PC-3 (cell line): Measurements from ENCODE around the gene PER2. TPM values are rescaled to one million over a fixed set of nuclear protein-coding genes. Genes with fewer than 3 reads are reported as not detected.
"Not testable (repeated sequence)": the region's sequence is repeated elsewhere in the genome, so short reads cannot be mapped to it uniquely, and the experiment has no call there.

Source experiments
- ATAC-seq: fragments of 200-7000 bp; cut with Tn5 transposase; 2 replicates; pipeline ENCODE4 v1.9.1; 2020; ENCODE audit warnings: mild to moderate bottlenecking, moderate library complexity
- BruUV-seq: library from RNA; stranded (reverse); fragments of 400-500 nt; replicated peaks from 2 replicates; lab custom pipeline; 2021; lab: Mats Ljungman, UMichigan
- CTCF ChIA-PET: fragments of 300-600 bp; sonication (Branson Sonifier 250); formaldehyde crosslinking; loops from one replicate; lab custom pipeline; 2022; ENCODE audit warnings: antibody characterized with exemption; lab: Charles Lee
- POLR2A ChIA-PET: fragments of 300-600 bp; sonication (Branson Sonifier 250); formaldehyde crosslinking; loops from one replicate; lab custom pipeline; 2022; ENCODE audit warnings: antibody characterized with exemption; ENCODE audit not compliant: unreplicated experiment; lab: Charles Lee
- DNase-seq: peaks from one replicate; pipeline ENCODE4 v3.0.0-alpha.2; 2015
- H2AFZ ChIP-seq: fragments of 300-600 bp; sonication (generic); 2 replicates; pipeline ENCODE4 v1.6.0; 2016; ENCODE audit warnings: antibody characterized with exemption, low read length
- H3F3A ChIP-seq: fragments of 300-600 bp; sonication (generic); one replicate; pipeline ENCODE4 v1.6.0; 2017; ENCODE audit warnings: antibody characterized with exemption, low read length, control low read depth, mild to moderate bottlenecking; ENCODE audit not compliant: unreplicated experiment
- H3K27ac ChIP-seq: fragments of 300-600 bp; sonication (generic); 2 replicates; pipeline ENCODE4 v1.5.1; 2016; ENCODE audit warnings: mild to moderate bottlenecking, low read length
- H3K27me3 ChIP-seq: fragments of 300-600 bp; sonication (generic); 2 replicates; pipeline ENCODE4 v1.6.1; 2016; ENCODE audit warnings: low read length, mixed read lengths
- H3K36me3 ChIP-seq: fragments of 300-600 bp; sonication (generic); 2 replicates; pipeline ENCODE4 v1.6.1; 2016; ENCODE audit warnings: low read depth, mixed run types, low read length, mixed read lengths
- H3K4me1 ChIP-seq: fragments of 300-600 bp; sonication (generic); 2 replicates; pipeline ENCODE4 v1.5.1; 2016; ENCODE audit warnings: low read length; ENCODE audit not compliant: insufficient read depth
- H3K4me2 ChIP-seq: fragments of 300-600 bp; sonication (generic); 2 replicates; pipeline ENCODE4 v1.6.0; 2016; ENCODE audit warnings: low read length
- H3K4me3 ChIP-seq: fragments of 300-600 bp; sonication (generic); 2 replicates; pipeline ENCODE4 v1.5.1; 2016; ENCODE audit warnings: mild to moderate bottlenecking, low read length, mixed read lengths
- H3K79me2 ChIP-seq: fragments of 300-600 bp; sonication (generic); 2 replicates; pipeline ENCODE4 v1.6.1; 2017; ENCODE audit warnings: low read length, mixed read lengths
- H3K9ac ChIP-seq: fragments of 300-600 bp; sonication (generic); 2 replicates; pipeline ENCODE4 v1.6.0; 2016; ENCODE audit warnings: mild to moderate bottlenecking, low read length
- H3K9me2 ChIP-seq: fragments of 300-600 bp; sonication (generic); replicated peaks from 2 replicates; pipeline ENCODE4 v1.6.1; 2016; ENCODE audit warnings: mixed run types, low read length, mixed read lengths
- H3K9me3 ChIP-seq: fragments of 300-600 bp; sonication (generic); 2 replicates; pipeline ENCODE4 v1.6.1; 2016; ENCODE audit warnings: low read length, mixed read lengths
- H4K20me1 ChIP-seq: fragments of 300-600 bp; sonication (generic); 2 replicates; pipeline ENCODE4 v1.6.1; 2016; ENCODE audit warnings: low read length, mixed read lengths
- EZH2 ChIP-seq: fragments of 300-600 bp; sonication (generic); IDR thresholded peaks from one replicate; pipeline ENCODE4 v1.6.1; 2017; ENCODE audit warnings: antibody characterized with exemption, mild to moderate bottlenecking, low read length; ENCODE audit not compliant: unreplicated experiment
- EZH2phosphoT487 ChIP-seq: fragments of 300-600 bp; sonication (generic); IDR thresholded peaks from 2 replicates; pipeline ENCODE4 v1.6.1; 2018; ENCODE audit warnings: mild to moderate bottlenecking, antibody characterized with exemption, low read length, borderline replicate concordance
- intact Hi-C: fragments of 100-400 bp; cut with micrococcal nuclease; formaldehyde crosslinking; loops from 2 replicates; pipeline ENCODE4 v1.9.0; 2023
- total RNA-seq: library from RNA; depleted of rRNA; stranded (reverse); fragments of >200 nt; gene quantifications from 2 replicates; pipeline ENCODE4 v1.2.3, GENCODE V29; 2014
- TF ChIP-seq, protein P1 (sequence below): fragments of 300-600 bp; sonication (generic); conservative IDR thresholded peaks from 2 replicates; pipeline ENCODE4 v1.5.1; 2017; ENCODE audit warnings: antibody characterized with exemption, low read depth, mild to moderate bottlenecking, low read length

Gene PER2
- total RNA-seq, 1 experiment from 2014 or later: 8.6 TPM

DNA sequence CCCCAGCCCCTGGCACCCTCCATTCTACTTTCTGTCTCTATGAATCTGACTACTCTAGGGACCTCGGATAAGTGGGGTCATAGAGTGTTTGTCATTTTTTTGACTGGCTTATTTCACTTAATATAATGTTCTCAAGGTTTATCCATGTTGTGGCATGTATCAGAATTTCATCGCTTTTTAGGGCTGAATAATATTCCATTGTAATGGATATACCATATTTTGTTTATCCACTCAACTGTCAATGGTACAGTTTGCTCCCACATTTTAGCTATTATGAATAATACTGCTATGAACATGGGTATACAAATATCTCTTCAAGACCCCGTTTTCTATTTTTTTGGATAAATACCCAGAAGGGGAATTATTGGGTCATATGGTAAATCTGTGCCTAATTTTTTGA is 39.3 kb upstream of the PER2 start:
- Histone ChIP-seq H3K4me3 (no peak overlapping the region), H3K4me1 (no peaks in the 10 kb centered on the region), H3K9me3 (no peaks in the 10 kb centered on the region), H4K20me1 (no peaks in the 10 kb centered on the region), H3K27ac (no peak overlapping the region), H3K9me2 (no peaks in the 10 kb centered on the region), H3K9ac (no peak overlapping the region), H3K36me3 (peaks cover 4% of the 10 kb centered on the region; the same call in 1 of the 2 replicates), H3K4me2 (no peak overlapping the region), H3K27me3 (no peaks in the 10 kb centered on the region), H2AFZ (no peak overlapping the region), H3K79me2 (peaks cover 11% of the 10 kb centered on the region; the same call in 1 of the 2 replicates), H3F3A (no peaks in the 10 kb centered on the region)
- BruUV-seq: no TSS peak
- no peak for DNase-seq
- TF ChIP-seq, protein P1, sequence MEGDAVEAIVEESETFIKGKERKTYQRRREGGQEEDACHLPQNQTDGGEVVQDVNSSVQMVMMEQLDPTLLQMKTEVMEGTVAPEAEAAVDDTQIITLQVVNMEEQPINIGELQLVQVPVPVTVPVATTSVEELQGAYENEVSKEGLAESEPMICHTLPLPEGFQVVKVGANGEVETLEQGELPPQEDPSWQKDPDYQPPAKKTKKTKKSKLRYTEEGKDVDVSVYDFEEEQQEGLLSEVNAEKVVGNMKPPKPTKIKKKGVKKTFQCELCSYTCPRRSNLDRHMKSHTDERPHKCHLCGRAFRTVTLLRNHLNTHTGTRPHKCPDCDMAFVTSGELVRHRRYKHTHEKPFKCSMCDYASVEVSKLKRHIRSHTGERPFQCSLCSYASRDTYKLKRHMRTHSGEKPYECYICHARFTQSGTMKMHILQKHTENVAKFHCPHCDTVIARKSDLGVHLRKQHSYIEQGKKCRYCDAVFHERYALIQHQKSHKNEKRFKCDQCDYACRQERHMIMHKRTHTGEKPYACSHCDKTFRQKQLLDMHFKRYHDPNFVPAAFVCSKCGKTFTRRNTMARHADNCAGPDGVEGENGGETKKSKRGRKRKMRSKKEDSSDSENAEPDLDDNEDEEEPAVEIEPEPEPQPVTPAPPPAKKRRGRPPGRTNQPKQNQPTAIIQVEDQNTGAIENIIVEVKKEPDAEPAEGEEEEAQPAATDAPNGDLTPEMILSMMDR: no peak
- TF ChIP-seq EZH2 (no peak), EZH2phosphoT487 (no peak)
- ChIA-PET CTCF (no interaction called here), POLR2A (no interaction called here)
- no peak for ATAC-seq
- intact Hi-C loops: no loop called here

DNA sequence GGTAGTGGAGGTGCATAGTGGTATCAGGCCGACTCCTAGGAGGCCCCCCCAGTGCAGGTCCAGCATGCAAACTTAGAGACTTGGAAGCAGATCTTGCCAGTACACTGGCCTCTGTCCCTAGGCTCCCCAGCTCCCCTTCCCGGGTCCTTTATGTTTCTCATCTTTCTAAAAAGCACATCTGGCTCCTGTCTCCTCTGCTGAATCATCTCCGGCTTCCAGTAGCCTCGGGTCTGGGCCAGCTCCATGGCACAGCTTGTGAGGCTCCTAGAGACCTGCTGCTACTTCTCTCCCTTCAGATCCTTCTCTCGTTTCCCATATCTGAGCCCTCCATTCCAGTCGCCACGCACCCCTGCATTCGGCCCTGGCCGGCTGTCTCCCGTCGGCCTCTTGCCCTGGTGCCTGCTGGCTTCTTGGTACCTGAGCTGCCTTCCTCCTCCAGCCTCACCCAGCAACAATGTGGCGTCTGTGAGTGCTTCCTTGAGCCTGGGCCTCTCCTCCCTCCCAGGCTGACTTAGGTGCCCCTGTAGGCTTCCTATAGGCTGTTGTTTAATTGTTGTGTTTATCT is 38.5 kb upstream of the PER2 start:
- Histone ChIP-seq H3K9me3 (no peaks in the 10 kb centered on the region), H3K36me3 (peaks cover 4% of the 10 kb centered on the region; the same call in 1 of the 2 replicates), H2AFZ (no peak overlapping the region), H3F3A (no peaks in the 10 kb centered on the region), H3K27ac (no peak overlapping the region), H4K20me1 (no peaks in the 10 kb centered on the region; the same call in 1 of the 2 replicates), H3K9me2 (no peaks in the 10 kb centered on the region), H3K4me3 (no peak overlapping the region), H3K4me2 (no peak overlapping the region), H3K79me2 (peaks cover 19% of the 10 kb centered on the region), H3K27me3 (no peaks in the 10 kb centered on the region), H3K4me1 (0 out of 2 replicates have a peak, but pooled peaks cover 2% of the 10 kb centered on the region), H3K9ac (no peak overlapping the region)
- no peak for TF ChIP-seq EZH2phosphoT487
- no peak for DNase-seq
- ATAC-seq: no peak
- no TSS peak for BruUV-seq
- CTCF ChIA-PET: no interaction called here
- POLR2A ChIA-PET: no interaction called here
- intact Hi-C loops: no loop called here

DNA sequence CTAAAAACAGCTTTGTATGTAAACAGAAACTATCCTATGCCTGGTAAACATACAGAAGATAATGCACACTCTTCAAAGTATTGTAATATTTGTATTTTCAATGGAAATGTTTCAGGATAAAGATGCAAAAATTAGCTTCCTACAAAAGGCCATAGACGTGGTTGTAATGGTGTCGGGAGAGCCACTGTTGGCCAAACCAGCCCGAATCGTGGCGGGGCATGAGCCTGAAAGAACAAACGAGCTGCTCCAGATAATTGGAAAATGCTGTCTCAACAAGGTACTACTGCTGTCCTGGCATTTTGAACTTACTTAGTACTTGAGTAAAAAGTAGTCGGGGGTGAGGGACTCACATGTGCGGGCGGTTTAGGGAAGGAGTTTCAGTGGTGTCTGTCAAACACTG is 37.3 kb upstream of the PER2 start:
- Histone ChIP-seq H2AFZ (no peak overlapping the region), H3K9me3 (no peaks in the 10 kb centered on the region), H3K79me2 (peaks cover 31% of the 10 kb centered on the region), H3K9me2 (no peaks in the 10 kb centered on the region), H3K4me2 (no peak overlapping the region), H3K27ac (no peak overlapping the region), H3K4me1 (0 out of 2 replicates have a peak, but pooled peaks cover 7% of the 10 kb centered on the region), H3K9ac (no peak overlapping the region), H3K4me3 (no peak overlapping the region), H4K20me1 (no peaks in the 10 kb centered on the region; the same call in 1 of the 2 replicates), H3F3A (no peaks in the 10 kb centered on the region), H3K36me3 (peaks cover 4% of the 10 kb centered on the region; the same call in 1 of the 2 replicates), H3K27me3 (no peaks in the 10 kb centered on the region)
- ATAC-seq (no peak), DNase-seq (no peak)
- no TSS peak for BruUV-seq
- ChIA-PET CTCF (no interaction called here), POLR2A (no interaction called here)
- intact Hi-C loops: no loop called here
- TF ChIP-seq EZH2phosphoT487 (no peak), EZH2 (no peak)
- TF ChIP-seq, protein P1: no peak

DNA sequence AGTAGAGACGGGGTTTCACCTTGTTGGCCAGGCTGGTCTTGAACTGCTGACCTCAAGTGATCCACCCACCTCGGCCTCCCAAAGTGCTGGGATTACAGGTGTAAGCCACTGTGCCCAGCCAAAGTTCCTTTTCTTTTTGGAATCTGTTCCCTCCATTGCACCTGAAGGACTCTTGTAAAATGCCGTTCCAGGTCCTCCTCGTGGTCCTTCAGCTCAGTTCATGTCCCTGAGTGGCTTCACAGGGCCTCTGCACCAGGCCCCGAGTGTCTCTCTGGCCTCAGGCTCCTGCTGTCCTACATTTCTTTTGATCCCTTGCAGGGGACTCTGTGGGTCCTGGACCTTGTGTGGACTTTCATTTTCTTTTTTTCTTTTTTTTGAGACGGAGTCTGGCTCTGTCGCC is 35.8 kb upstream of the PER2 start:
- H4K20me1 ChIP-seq, H3K4me3 ChIP-seq, H3K9me2 ChIP-seq, H3K4me1 ChIP-seq, H3K4me2 ChIP-seq, CTCF ChIA-PET, H3K36me3 ChIP-seq, H2AFZ ChIP-seq, BruUV-seq, H3F3A ChIP-seq, H3K27me3 ChIP-seq, DNase-seq, H3K9ac ChIP-seq, H3K27ac ChIP-seq, H3K9me3 ChIP-seq, POLR2A ChIA-PET, ATAC-seq: not testable (repeated sequence)
- H3K79me2 ChIP-seq: peaks cover 31% of the 10 kb centered on the region
- intact Hi-C loops: loop anchor here (5.0 kb wide), 1 partner anchor 67 kb away; no protein-coding TSS in a partner anchor
